Activated CD8-positive, alpha-beta memory T cell treated with anti-CD3 and anti-CD28 coated beads for 48 hours (primary cell): ENCODE data around the gene LMNTD2.

Experiments
- DNase-seq, 3 experiments: peaks; one replicate each; pipeline ENCODE4 v3.0.0-alpha.2; 2020; ENCODE audit warnings: low read depth in 2 of 3, low spot score in 2 of 3

LMNTD2 gene

GRCh38 chr11:535519-536454, 24.8 kb downstream of the LMNTD2 start, which contains the start of gene HRAS:
TSS of gene HRAS (minus strand) at chr11:535576.
- DNase-seq: peak; percentile 83 to 94 (median 89)

- DNase-seq: no peak
Observed at GRCh38 chr11:535210-535518, 25.4 kb downstream of the LMNTD2 start.

- DNase-seq: no peak
Observed at GRCh38 chr11:534396-535209, 25.9 kb downstream of the LMNTD2 start.

- no peak for DNase-seq
Observed at GRCh38 chr11:533586-534395, 26.7 kb downstream of the LMNTD2 start.

- DNase-seq: no peak
Observed at GRCh38 chr11:532986-533585, 27.5 kb downstream of the LMNTD2 start.

- DNase-seq: no peak
Observed at GRCh38 chr11:532527-532985, 28.0 kb downstream of the LMNTD2 start.

GRCh38 chr11:531919-532526, 28.5 kb downstream of the LMNTD2 start:
- no peak for DNase-seq

GRCh38 chr11:530960-531831, 29.3 kb downstream of the LMNTD2 start:
- DNase-seq: no peak

GRCh38 chr11:529728-530411, 30.7 kb downstream of the LMNTD2 start:
- no peak for DNase-seq

GRCh38 chr11:528815-529727, 31.5 kb downstream of the LMNTD2 start:
- no peak for DNase-seq

- no peak for DNase-seq
Observed at GRCh38 chr11:528166-528814, 32.2 kb downstream of the LMNTD2 start.

GRCh38 chr11:526192-526591, 34.3 kb downstream of the LMNTD2 start:
- DNase-seq: no peak

- no peak for DNase-seq
Observed at GRCh38 chr11:521177-521688, 39.3 kb downstream of the LMNTD2 start.

- DNase-seq: no peak
Observed at GRCh38 chr11:520428-521176, 39.9 kb downstream of the LMNTD2 start.

- DNase-seq: peak; percentile 85 to 93 (median 91)
Observed at GRCh38 chr11:518463-519202, 41.9 kb downstream of the LMNTD2 start.
